T follicular helper cell (primary cell): ENCODE data around the gene ABI3BP.

Experiments used
- DNase-seq: peaks from one replicate; pipeline ENCODE4 v3.0.0-alpha.2; 2020; ENCODE audit warnings: low read depth

Gene ABI3BP

DNA sequence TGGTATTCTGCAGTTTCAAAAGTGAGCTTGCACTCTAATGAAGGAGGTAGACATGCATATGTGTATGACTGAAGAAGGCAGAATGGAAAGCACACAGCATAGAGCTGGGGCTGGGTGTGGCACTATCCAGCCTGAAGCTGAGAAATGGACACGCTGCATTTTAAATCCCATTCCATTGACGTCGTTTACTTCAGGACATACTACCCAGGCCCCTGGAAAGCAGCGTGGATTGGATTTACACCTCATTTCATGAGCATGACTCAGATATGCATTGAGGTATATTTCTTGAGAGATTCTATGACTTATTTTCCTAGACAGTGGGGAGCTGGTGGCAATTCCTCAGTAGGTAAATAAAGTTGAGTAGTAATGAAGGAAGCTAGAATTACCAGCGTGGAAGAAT is 101.4 kb downstream of the ABI3BP start:
- no peak for DNase-seq

DNA sequence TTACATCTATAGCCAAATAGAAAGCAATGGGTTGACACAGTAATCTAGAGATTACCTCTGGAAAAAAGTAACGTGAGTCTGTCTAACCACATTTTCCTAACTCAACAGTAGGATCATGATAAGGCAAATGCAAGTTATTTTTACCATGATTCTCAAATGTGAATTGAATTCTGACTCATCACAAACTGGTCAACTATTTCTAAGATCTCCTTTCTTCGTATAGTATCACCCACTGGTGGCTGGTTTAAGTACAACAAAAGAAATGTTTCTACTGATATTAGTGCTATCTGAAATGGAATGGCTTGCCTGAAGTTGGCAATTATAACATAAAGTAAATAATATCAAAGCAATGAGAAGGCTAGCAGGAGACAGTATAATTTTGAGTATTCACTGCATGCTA is 102.2 kb downstream of the ABI3BP start:
- DNase-seq, result no peak

DNA sequence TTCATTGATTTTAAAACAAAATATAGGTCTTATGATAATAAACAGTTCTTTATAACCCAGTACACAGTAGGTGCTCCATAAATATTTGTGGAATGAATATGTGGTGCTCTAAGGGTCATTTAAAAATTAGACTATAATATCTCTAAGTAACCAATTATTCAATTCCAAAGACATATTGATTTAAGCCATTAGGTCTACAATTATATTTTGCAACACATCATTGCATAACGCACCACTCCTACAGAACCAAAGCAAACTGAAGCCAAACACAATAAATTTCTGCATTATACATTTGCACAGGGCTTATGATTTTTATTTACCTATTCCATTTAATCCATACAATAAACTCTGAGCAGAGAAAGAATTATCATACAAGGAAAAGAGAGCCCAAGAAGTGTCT is 104.3 kb downstream of the ABI3BP start:
- no peak for DNase-seq

DNA sequence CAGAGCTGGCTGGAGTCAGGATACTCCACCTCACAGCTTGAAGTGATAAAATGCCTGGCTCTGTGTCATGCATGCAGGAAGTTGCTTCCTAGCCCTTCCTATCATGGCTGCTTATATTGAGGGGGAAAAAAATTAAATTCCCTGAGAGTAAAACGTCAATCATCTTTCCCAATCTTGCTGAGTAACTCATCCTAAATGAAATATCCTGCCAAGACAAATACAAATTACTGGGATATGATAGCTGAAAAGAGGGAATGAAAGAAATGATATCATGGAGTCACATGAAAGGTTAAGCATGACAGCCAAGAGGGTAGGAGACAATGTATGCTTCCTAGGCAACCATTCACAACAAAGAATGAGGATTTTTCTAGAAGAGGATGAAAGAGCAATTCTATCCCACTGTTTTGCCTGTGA is 110.6 kb downstream of the ABI3BP start:
- DNase-seq, result no peak

DNA sequence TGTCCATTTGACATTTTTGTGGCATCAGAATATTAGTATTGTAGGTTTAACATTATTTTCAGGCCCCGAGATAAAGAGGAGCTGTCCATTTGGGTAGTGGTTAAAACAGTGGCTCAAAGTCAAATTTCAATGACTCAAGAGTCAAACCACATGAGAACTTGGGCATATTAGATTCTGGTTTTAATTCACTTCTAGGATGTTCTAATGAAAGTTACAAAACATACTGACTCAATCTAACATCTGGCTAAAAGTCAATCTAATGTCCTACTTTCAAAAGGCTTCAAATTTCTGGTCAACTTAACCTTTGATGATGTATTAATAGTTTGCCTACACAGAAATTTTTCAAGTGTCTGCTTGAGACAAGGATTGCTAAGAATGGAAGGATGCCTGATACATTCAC is 112.4 kb downstream of the ABI3BP start:
- no peak for DNase-seq

DNA sequence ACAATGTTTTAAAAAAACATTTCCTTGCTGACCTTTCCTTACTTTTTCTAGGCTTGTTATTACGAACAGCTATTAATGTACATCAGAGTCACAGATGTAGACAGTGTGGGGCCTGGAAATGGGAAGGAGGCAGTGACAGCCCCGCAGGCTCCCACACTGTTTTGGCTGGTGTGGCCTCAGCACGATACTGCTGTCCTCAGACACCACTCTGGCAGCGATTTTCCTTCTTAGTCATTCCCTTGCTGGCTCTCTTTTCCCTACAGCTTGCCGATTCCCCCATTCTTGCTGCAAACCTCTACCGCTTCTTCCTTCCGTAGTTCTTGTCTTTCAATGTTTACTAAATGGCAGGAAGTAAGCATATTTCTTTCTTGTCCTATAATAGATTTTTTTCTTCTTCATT is 113.1 kb downstream of the ABI3BP start:
- DNase-seq, result no peak

DNA sequence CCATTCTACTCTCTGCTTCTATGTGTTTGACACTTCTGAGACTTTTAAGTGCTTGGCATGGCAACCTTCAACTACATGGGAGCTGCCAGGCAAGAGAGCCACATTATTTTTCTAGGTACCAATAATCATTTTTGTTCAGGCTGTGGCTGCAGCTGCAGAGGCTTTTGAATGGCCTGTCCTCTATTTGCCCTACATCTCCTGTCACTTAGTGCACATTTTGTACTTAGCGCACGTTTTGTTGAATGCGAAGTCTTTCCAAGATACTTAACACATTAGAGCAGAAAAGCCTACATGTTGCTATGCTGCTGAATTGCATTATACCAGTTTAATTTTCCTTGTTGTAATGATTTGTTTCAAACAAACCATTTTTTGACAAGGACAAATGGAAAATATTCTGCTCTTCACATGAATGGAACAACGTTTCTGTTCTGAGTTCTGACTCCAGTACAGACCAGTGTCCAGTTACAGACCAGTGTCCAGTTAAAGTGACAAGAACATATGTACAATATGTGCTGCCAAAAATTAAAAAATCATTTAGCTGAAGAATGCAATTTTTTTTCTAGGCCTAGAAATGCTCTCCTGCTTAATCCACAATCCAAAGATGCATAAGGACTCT is 113.9 kb downstream of the ABI3BP start:
- no peak for DNase-seq

DNA sequence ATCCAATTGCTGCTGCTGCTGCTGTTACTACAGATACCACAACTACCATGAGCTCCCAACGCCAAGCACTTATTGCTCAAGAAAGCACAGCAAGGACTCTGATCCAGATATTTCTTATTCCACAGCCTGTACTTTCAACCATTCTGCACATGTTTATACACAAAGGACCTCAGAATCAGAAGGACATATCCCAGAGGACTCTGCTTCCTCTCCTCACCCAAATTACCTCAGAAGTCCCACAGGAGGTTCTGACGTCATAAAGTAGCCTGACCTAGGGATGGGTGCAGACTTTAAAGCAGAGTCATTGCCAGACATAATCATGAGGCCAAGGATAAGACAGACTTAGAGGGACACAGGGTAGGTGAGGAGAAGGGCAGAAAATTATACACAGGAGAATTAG is 115.9 kb downstream of the ABI3BP start:
- DNase-seq, result no peak

DNA sequence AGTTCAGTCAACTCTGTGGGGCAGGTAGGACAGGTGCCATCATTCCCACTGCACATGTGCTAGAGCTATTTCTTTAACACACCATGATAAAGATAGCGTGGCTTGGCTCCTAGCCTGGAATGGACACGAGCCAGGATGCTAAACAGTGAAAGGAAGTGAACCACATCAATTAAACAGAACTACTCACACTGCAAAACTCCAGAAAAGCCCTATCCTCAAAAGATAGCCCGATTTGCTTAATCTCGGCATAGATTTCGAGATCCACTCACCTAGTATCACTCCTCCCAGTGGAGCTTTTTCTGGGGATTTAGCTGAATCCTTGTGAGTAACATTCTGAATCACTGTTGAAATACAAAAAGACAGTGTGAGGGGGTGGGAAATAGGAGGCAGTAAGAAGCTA is 118.0 kb downstream of the ABI3BP start:
- no peak for DNase-seq

DNA sequence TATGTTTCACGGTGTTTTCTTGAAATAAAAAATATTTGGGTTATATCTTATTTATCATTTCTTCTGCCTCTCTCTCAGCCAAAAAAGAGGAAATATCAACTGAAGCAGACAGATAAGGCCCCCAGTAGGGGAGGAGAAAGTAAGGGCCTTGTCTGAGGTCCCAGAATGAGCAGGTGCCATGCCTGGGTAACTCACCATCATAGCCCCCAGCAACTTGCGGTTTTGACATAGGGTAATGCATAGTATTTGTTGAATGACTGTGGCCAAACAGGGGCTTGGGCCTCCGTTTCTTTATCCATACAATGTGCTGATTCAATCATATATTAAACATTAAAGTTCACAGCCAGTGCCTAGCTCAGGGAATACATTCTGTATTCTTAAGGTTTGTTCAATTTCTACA is 119.6 kb downstream of the ABI3BP start:
- DNase-seq, result no peak

DNA sequence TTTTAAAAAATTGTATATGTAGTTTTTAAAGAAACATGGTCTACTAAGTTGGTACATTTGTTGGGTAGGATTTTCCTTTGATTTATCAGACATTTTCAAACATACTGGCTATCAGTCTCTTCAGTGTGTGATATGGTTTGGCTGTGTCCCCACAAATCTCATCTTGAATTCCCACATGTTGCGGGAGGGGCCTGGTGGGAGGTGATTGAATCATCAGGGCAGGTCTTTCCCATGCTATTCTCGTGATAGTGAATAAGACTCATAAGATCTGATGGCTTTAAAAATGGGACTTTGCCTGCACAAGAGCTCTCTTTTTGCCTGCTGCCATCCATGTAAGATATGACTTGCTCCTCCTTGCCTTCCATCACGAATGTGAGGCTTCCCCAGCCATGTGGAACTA is 121.9 kb downstream of the ABI3BP start:
- DNase-seq, result no peak

DNA sequence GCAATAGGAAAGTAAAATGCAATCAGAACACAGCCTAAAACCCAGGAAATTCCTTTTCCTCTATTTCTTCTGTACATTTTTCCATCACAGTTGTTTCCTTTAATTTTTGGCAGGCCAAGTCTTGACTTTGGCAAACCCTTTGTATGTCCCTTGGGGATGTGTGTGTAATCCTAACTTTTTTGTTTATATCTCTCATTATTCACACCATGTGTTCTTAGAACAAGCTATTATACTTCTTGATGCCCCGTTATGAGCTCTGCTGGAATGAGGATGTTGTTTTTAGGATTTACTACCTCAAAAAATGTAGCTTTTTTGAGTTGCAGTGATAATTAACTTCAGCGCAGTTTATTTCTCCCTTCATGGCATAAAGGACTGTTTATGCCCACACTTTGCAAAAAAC is 123.4 kb downstream of the ABI3BP start:
- DNase-seq, result no peak

DNA sequence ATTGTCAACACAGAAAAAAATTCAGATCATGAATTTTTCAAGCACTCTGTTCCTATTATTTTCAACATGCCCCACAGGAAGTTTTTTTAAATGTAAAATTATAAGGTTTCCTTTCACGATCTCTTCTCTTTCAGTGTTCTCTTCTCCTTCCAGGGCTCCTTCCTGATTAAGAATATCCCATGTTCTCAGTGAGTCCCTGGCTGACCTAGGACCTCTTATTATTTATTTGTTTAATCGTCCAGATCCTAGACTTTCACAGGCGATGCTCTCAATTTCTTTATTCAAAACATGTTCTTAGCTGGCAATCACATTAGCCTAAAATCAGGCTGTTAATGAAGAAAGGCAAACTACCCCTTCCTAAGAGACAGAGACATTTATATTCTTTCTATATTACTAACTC is 124.3 kb downstream of the ABI3BP start:
- DNase-seq, result no peak

DNA sequence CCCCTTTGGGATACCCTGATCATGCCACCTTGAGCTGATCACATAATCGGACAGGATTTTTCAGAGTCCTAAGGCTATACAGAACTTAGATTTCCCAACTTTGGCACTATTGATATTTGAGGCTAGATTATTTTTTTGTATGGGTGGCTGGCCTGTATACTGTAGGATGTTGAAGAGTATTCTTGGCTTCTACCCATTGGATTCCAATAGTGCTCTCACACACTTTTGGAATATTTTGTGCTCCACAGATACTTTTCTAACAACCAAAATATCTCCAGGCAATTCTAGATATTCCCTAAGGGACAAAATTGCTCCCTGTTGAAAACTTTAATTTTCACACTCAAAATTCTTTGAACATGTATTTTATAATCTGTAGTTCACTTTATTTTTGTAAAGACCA is 125.1 kb downstream of the ABI3BP start:
- no peak for DNase-seq

DNA sequence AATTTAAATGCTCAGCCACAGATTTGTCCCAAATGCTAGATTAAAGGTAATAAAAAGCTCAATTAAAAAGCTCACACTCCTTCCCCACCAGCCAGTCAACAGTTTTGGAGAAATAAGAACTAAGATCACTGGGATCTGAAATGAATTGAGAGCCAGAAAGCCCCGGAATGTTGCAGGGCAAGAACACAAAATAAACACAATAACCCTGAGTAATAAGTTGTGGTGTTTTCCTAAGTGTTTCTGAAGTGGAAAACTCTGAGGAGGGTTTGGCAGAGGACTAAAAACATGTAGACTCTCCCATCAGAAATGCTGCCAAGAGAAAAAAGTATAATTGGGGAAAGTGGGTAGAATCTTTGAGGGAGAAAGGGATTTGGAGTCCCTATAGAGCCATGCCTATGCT is 127.8 kb downstream of the ABI3BP start:
- DNase-seq, result no peak

DNA sequence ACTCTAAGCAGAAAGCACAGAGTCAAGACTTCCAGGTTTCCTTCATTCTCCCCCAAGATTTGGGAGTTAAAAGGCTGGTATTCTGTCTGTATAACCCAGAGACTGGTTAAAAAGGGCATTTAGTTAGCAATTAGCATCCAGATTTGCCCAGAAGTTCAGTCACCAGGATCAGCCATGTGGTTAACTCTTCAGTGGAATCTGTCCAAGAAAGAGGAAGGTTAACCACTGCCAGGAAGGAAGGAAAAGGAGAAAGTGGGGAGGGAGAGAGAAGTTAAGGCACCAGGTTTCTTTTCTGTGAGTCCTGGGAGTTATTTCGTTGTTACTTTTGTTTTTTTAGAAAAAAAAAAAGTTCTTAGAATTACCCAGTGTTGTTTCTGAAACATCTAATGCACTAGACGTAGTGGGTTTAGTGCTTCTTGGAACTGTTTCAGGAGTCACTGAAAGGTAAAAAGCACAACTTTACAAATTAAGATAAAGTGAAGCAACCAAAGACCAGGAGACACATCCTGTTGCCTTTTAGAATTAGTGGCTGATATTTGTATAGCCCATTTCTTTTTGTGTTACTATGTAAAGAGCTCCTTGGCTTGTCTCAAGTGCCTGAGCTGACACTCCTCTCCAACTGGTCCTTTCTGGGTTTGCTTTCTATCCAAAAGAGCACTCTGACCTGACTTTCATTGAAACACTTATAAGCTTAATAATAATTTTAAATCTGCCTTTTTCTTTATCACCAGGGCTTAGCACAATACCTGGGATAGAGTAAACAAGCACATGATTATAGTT is 128.6 kb downstream of the ABI3BP start:
- DNase-seq, result no peak

DNA sequence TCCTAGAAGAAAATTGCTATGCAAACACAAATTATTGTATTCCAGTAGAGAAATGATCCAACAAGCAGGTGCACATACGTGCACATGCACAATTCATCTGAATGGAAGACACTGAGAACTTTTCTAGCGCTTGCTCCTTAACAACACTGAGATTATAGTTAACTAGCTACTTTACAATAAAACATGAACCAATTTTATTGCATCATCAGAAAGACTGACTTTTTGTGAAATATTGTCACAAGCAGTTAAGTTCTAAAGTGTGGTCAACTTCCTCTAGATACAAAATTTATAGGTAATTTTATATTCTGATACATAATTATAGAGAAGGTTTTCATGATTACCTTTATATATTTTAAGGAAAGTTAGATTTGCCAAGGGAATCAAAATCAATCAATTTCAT is 135.4 kb downstream of the ABI3BP start:
- no peak for DNase-seq

DNA sequence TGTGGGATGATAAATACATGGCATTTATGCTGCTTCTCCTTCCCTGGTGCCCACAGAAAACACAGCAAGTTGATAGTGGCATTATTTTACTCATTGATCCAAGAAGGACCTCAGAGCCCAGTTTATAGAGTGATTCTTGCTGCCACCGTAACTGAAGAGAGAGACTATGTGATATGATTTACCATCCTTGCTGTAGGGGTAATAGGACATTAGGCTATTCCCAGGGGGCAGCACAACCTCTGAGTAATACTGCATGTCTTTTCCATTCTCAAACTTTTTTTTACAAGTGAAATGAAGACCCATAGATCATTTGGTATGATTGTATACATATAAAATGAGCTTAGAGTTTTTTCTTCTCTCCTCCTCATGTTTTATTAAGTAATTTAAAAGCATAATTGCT is 136.4 kb downstream of the ABI3BP start:
- no peak for DNase-seq

DNA sequence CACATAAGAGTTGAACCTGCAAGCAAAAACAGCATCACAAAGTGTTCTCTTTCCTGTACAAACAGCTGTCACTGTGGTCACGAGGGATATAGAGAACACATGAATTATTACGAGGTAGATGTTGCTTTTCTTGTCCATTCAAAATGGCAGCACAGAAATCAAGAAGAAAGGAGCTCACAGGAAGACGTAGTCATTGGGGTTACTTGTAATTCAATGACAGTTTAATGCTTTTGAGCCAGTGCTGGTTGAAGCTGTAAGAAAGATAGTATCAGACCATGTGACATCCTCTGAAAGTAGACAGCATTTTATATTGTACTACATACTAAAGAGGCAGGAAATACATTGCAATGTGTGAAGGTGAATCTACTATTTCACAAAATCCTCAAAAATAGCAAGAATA is 140.4 kb downstream of the ABI3BP start:
- no peak for DNase-seq

DNA sequence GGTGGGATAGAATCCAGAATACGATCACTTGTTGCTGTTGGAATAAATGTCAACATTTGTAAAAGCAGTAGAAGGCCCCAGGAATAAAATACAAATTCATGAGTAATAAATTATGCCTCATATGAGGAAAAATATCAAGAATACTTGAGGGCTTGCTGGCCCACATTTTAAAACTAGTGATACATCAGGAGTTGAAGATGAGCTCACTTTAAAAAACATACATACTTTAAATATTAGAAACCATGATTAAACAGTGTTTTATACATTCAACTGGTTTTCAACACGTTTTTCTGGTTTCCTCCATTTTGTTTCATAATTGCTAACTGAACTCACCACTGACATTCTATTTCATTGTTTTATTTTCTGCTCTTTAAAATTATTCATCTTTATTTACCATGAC is 142.5 kb downstream of the ABI3BP start:
- DNase-seq, result no peak

DNA sequence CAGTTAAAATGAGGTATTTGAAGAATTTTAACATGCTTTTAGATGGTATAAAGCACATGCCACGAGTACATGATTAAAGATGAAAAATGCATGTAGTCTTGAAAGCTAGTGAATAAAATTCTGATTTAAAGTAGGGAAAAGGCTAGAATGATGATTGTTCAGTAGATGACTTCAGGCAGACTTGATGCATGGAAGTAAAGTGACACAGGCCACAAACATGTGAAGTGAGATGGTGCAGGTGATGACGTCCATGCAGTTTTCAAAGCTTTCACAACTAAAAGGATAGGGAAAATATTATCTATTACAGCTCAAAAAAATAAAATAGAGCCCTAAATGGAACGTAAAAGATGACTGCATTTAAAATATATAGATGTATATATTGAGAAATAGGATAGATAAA is 143.1 kb downstream of the ABI3BP start:
- DNase-seq, result no peak

DNA sequence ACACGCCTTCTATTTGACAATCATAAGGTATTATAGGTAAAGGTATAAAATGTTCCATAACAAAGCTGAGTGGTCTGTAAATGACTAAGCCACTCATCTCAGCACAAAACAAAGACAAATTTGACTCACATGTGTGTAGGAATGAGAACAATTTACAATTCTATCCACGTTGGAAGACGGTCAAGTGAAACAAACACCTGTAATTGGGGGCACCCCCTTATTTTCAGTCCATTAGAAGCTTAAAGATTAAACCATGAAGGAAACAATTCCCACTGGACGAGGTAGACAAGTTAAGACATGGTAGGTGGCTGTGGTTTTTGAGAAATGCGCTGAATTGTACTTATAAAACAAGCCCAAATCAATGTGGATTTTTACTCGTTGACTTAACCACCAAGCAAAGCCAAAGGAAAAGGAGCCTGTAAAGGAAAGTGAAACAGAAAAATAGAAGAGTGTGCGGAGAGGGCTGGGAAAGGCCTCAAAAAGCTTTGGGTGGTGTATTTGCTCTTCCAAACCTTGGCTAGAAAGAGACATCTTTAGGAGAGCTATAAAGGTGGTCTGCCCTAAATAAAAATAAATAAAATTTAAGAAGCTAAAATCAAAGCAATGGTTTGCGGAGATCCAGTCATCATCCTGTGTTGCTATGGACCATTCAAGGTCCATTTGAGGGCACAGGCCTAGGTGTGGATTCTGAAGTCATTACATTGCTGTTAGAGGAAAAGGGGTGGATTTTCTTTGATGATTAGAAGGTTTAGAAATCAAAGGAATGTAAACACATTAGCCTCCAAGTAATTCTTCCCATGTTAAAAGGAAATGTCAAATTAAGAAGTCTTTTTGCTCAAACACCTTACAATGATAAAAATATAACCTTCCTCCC is 148.9 kb downstream of the ABI3BP start:
- DNase-seq, result no peak

DNA sequence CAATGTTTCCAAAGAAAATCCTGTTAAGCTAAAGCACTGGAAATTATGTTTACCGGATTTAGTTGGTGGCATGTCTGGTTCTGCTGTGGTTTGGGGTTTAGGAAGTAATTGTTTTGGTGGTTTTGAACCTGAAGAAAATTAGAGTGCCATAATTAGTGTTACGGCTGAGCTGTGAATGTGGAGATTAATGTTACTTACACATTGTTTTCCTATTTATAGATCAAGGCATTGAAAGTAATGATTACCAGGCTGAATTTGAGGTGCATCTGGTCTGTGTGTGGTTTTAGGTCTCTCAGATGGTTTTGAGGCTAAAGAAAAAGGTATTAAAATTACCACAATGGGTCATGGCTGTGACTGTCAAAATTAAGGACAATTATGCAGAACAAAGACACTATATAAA is 155.1 kb downstream of the ABI3BP start:
- DNase-seq, result no peak
